ENCODE results near the gene MAP3K6.

Gene MAP3K6

DNA sequence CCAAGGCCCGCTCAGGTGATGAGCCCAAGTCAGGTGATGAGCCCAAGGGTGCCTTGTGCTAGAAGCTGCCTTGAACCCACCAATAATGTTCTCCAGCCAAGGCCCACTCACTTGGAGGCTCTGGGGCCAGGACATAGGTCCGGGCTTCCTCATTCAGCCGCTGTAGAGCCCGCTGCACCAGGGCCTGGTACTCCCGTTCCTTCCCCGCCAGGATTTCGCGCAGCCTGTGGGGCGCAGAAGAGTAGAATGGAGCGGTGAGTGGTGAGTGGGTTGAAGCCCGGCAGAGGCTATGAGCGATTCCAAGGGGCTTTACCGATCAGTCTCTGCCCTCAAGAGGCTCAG, 10.5 kb downstream of the MAP3K6 start:
- DNase-seq = no peak

DNA sequence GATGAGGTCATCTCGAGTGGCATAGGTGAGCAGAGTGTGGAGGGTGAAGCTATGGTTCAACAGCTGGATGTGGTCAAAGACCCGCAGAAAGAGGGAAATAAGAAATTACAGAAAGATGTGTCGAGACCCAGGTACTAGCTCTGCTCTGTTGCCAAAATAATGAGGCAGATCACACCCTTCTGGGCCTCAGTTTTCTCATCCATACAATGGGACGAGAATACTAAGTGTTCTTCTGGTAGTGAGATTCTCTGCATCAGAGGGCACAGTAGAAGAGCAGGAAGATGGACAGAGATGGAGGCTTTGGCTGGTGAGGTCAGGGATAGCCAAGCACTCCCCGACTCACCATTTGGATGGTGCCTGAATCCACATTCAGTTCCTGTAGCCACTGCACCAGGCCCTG, 11.1 kb downstream of the MAP3K6 start:
- DNase-seq = peak; percentile 1

DNA sequence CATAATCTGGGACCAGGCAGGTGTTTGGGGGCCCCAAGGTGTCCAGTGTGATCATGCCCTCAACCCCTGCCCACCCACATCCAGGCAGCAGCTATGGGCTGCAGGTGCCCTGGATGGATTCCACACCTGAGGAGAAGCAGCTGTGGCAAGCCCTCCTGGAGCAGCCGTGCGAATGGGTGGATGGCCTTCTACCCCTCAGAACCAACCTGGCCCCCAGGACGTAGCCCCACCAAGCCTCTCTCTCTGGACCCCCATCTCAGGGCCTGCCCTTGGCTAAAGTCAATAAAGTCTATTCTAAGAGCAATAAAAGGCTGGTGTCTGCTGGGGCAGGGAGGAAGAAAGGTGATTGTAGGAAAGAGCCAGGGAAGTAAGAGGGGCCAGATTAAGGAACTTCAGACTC, 13.1 kb downstream of the MAP3K6 start:
- no peak for DNase-seq

GRCh38 chr1:27353166-27353565, 13.6 kb downstream of the MAP3K6 start:
- DNase-seq = no peak

DNA sequence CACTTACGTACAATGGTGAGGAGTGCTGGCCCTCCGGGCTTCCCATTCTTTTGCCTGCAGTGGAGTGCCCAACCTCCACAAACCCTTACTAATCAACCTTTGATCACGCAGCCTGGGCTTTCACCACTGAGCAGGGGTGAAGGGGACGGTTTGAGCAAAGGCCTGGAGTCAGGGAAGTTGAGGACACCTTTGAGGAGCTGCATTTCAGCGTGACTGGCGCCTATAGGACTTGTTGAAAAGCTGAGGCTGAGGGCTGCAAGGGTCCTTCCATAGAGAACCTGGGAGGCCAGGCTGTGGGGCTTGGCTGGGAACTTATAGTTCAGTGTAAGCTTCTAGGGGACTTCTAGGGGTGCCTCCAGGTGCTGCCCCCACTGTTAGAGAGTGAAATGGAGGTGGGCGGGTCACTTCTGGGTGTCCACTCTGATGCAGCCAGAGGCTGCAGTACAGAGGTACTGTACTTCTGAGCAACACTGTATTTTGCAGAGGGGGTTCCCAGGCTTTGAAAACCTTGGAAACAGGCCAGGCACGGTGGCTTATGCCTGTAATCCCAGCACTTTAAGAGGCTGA, 15.1 kb downstream of the MAP3K6 start:
- DNase-seq = peak; percentile 1

DNA sequence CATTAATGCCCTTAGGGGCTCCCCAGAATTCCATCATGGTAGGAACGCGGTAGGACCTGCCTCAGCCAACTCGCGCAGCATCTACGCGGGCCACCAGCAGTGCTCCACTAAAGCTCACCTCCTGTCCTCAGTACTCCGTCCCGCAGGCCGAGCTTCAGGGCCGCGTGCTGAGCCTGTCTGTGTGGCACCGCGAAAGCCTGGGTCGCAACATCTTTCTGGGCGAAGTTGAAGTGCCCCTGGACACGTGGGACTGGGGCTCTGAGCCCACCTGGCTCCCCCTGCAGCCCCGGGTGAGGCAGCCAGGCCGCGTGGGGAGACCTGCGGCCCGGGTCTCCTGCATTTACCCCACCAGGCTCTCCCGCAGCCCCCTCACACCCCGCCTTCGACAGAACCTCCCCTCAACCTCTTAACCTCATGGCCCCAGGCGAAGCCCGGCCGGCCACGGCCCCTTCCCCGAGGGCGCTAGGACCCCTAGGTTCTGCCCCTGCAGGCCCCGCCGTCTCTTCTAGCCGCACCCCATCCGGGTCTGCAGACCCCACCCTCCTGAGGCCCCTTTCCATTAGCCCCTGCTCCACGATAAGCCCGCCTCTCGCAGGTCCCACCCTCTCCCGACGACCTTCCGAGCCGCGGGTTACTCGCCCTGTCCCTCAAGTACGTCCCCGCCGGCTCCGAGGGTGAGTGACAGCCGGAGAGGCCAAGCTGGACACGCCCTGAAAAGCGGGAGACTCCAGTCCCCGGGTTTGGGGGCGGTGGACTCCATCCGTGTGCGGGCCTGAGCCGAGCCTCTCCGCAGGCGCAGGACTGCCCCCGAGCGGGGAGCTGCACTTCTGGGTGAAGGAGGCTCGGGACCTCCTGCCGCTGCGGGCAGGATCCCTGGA, 15.9 kb downstream of the MAP3K6 start:
- DNase-seq = peak; percentile 1

GRCh38 chr1:27349784-27350662, 16.7 kb downstream of the MAP3K6 start:
- DNase-seq = no peak

GRCh38 chr1:27348861-27349783, 17.6 kb downstream of the MAP3K6 start:
- DNase-seq = peak; percentile 39

DNA sequence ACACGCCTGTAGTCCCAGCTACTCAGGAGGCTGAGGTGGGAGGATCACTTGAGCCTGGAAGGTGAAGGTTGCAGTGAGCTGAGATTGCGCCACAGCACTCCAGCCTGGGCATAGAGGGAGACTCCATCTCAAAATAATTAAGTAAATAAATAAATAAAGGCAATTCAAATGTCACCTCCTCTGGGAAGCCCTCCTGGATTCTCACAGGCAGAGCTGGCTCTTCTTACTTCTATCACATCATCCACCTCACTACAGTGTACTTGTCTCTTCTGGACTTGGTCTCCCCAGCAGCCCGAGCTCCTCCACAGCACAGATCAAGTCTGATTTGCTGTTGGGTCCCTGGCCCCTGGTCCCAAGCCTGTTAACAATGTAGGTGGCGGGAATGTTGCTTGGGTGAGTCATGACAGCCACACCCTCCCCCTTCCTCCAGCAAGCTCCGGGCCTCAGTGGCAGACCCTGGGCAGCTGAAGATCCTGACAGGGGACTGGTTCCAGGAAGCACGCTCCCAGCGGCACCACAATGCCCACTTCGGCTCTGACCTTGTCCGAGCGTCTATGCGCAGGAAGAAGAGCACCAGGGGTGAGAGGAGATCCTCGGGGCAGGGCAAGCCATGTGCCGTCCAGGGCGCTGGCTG, 19.7 kb downstream of the MAP3K6 start:
- DNase-seq = no peak

- no peak for DNase-seq
Observed at GRCh38 chr1:27346357-27346756, 20.4 kb downstream of the MAP3K6 start.

- DNase-seq = no peak
Observed at GRCh38 chr1:27345272-27345671, 21.5 kb downstream of the MAP3K6 start.

DNA sequence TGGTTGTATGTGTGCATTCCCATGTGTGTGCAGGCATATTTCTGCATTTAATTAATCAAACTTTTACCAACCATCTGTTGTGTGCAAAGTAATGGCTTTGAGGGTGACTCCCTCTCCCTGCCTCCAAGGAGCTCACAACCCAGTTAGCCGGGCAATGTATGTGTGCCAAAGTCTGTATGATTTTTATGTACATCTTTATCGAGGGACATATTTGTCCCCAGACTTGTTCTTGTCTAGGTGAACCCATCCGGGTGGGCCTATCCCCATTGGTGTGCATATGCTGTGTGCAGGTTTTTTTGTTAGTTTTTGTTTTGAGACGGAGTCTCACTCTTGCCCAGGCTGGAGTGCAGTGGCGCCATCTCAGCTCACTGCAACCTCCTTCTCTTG, 23.1 kb downstream of the MAP3K6 start:
- no peak for DNase-seq

DNA sequence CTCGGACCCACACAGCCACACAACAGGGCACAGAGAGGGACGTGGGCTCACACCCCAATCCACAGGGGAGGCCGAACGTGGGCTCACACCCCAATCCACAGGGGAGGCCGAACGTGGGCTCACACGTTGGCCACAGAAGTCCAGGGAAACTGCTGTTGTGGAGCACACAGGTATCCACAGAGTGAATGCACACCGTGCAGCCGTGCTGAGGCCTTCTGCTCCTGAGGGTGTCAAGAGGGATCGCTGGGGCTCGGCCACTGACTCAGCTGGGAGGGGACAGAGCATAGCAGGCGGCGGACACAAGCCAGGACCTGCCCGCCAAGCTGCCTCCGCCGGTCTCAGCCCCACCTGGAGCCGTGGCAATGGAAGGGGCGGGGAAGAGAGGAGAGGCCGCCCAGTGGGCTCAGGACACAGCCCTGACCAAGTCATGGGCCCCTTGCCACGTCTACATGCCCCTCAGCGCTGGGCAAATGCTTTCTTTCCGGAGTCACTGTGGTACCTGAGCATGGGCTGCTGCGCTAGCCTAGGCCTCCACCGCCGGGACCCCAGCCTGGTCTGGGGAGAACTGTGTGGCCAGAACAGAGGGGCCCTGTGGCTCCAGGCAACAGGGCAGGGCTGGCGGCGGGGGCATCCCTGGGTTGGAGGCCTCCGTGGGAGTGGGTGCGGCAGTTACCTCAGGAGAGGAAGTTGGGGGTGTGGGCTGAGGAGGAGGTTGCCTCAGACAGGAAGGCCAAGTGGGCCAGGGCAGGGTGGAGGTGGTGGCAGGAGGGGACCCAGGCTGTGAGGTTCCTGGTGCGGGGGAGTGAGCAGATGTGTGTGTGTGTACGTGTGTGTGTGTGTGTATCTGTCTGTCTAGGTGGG, 23.8 kb downstream of the MAP3K6 start:
- peak; percentile 88 for DNase-seq

DNA sequence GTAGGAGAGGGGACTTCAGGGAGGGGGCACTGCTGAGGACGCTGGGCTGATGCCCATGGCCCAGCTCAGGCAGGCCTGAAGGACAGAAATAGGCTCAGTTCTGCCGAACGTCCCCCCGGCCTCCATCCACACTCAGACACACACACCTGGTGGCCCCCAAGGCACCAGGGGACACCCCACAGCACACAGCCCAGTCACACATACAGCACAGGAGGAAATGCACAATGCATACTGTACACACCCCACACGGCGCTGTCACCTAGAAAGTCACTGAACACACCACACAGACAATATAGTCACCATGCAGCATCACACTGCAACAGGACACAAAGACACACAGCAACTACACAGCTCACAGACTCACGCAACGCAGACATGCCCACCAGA, 24.4 kb downstream of the MAP3K6 start:
- DNase-seq = peak; percentile 63

GRCh38 chr1:27341525-27342252, 25.1 kb downstream of the MAP3K6 start, which contains the start of gene SYTL1:
SYTL1 (plus strand) TSS chr1:27342022; CDS start chr1:27345335, 3,313 bp downstream.
- peak; percentile 76 for DNase-seq

DNA sequence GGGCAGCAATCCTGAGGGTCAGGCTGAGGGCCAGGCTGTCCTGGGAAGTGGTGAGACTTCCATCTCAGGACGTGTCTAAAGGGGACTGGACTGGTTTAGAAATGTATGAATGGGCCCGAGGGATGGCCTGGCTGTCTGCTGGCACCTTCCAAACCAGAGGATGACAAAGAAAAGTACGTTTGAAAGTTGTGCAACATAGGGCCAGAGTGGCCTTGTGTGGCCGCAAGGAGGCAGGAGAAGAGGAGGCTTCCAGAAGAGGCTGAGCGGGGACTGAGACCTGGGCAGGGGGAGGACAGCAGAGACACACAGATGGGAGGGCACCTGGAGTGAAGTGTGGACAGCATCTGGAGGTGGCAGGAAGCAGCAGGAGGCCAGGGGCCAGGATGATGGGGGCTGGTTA, 27.5 kb downstream of the MAP3K6 start:
- no peak for DNase-seq

DNA sequence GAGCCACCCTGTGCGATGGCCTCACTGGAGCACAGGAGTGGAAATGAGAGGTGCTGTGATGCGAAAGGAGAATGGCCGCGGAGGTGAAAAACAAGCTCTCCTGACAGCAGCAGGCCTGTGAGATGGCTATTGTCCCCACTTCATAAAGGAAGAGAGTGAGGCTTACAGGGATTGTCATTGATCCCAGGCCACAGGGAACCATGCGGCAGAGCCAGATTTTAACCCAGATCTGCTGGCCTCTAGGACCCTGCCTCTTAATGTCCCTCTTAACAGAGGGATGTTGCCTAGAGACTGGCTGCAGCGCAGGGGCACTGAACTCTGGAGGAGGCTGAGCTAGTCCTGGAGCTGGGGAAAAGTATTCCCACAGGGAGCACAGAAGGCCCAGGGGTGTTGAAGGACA, 28.0 kb downstream of the MAP3K6 start:
- DNase-seq = no peak

- DNase-seq = no peak
Observed at GRCh38 chr1:27336756-27337155, 30.0 kb downstream of the MAP3K6 start.

- DNase-seq = no peak
Observed at GRCh38 chr1:27335506-27336422, 31.0 kb downstream of the MAP3K6 start.
